ENCODE data around the gene CELSR1. TPM values are rescaled to one million over a fixed set of nuclear protein-coding genes. Genes with fewer than 3 reads are reported as not detected.

Gene CELSR1
- total and polyA plus RNA-seq, 10 donors, result 4.3 to 13.1 (median 8.4) TPM

DNA sequence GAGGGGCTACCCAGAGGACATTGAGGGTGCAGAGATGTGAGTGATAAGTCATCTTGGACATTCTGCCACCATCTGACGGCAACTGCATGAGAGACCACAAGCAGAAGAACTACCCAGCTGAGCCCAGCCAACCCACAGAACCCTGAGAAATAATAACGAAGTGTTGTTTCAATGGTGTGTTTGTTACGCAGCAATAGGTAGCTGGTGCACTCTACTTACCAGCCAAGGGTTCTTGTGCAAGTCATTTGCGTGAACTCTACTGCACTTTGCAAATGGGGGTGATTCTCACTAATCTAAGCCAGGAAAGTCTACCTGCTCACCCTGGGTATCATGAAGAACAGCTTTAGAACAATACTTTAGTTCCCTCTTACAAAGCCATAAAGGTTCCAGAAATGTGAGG lies 15.8 kb upstream of the CELSR1 start:
- Histone ChIP-seq H3K27ac (no peak overlapping the region), H3K36me3 (no peaks in the 10 kb centered on the region), H3K9me3 (peaks cover 0 to 25% (median 18%) of the 10 kb centered on the region in 8 donors), H3K4me3 (no peak overlapping the region), H3K27me3 (replicated peaks in 1 of 7) (peaks cover 0 to 30% (median 0%) of the 10 kb centered on the region in 7 donors), H3K4me1 (no peaks in the 10 kb centered on the region)
- TF ChIP-seq POLR2AphosphoS5 (IDR thresholded peaks at IDR 0.05), result no peak
- no peak for TF ChIP-seq CTCF (IDR thresholded peaks at IDR 0.05 in 8 of 11, conservative IDR thresholded peaks at IDR 0.05 in 3 of 11)
- intact Hi-C loops (cut with DNase I; ENCODE audit: low total_unique reads), result no loop called here
- whole genome bisulfite sequencing, 5 donors, result 93 to 98% (median 98%) methylated on average over 4 of the region's 4 CpGs
- no peak for DNase-seq

DNA sequence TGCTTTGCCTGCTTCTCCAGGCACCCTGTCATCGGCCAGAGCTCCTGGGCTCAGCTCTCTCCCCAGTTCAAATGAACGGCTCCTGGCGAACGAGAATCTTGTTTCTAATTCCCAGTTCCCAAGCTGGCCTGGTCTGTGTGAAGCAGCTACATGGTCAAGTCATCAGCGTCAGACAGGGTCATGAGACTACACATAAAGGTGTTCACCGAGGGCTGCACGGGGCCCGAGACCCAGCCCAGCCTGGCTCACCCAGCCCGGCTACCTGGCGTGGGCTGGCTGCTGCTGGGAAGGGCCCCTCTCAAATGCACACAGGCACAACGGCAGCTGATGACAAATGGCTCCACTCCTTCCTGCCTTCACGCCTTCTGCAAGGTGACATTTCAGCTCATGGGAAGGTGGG lies 14.6 kb upstream of the CELSR1 start:
- peaks cover 0 to 23% (median 16%) of the 10 kb centered on the region in 8 donors for H3K9me3 ChIP-seq
- no peak overlapping the region for H3K4me3 ChIP-seq
- peaks cover 0 to 11% (median 2%) of the 10 kb centered on the region in 6 donors for H3K4me1 ChIP-seq
- peaks cover 0 to 39% (median 0%) of the 10 kb centered on the region in 7 donors for H3K27me3 ChIP-seq (replicated peaks in 1 of 7)
- DNase-seq, result peak; percentile 19
- intact Hi-C loops (cut with DNase I; ENCODE audit: low total_unique reads), result no loop called here
- H3K27ac ChIP-seq, result no peak overlapping the region
- 83 to 100% (median 86%) methylated on average over 5 to 12 of the region's 12 CpGs for WGBS, 5 donors
- no peaks in the 10 kb centered on the region for H3K36me3 ChIP-seq
- no peak for TF ChIP-seq CTCF (IDR thresholded peaks at IDR 0.05 in 8 of 11, conservative IDR thresholded peaks at IDR 0.05 in 3 of 11)
- no peak for TF ChIP-seq POLR2A (IDR thresholded peaks at IDR 0.05)
- no peak for TF ChIP-seq POLR2AphosphoS5 (IDR thresholded peaks at IDR 0.05)

GRCh38 chr22:46551321-46551720 lies 13.9 kb upstream of the CELSR1 start:
- peaks cover 0 to 14% (median 3%) of the 10 kb centered on the region in 6 donors for H3K4me1 ChIP-seq
- H3K27ac ChIP-seq, result no peak overlapping the region
- DNase-seq, result peak; percentile 51
- H3K36me3 ChIP-seq, result no peaks in the 10 kb centered on the region
- 77 to 94% (median 83%) methylated on average over 6 to 9 of the region's 9 CpGs for WGBS, 5 donors
- H3K4me3 ChIP-seq, result no peak overlapping the region
- TF ChIP-seq POLR2AphosphoS5 (IDR thresholded peaks at IDR 0.05) (no peak), POLR2A (IDR thresholded peaks at IDR 0.05) (no peak), CTCF (IDR thresholded peaks at IDR 0.05 in 8 of 11, conservative IDR thresholded peaks at IDR 0.05 in 3 of 11) (no peak)
- peaks cover 0 to 40% (median 0%) of the 10 kb centered on the region in 7 donors for H3K27me3 ChIP-seq (replicated peaks in 1 of 7)
- intact Hi-C loops (cut with DNase I; ENCODE audit: low total_unique reads), result no loop called here
- H3K9me3 ChIP-seq, result peaks cover 0 to 16% (median 9%) of the 10 kb centered on the region in 8 donors

DNA sequence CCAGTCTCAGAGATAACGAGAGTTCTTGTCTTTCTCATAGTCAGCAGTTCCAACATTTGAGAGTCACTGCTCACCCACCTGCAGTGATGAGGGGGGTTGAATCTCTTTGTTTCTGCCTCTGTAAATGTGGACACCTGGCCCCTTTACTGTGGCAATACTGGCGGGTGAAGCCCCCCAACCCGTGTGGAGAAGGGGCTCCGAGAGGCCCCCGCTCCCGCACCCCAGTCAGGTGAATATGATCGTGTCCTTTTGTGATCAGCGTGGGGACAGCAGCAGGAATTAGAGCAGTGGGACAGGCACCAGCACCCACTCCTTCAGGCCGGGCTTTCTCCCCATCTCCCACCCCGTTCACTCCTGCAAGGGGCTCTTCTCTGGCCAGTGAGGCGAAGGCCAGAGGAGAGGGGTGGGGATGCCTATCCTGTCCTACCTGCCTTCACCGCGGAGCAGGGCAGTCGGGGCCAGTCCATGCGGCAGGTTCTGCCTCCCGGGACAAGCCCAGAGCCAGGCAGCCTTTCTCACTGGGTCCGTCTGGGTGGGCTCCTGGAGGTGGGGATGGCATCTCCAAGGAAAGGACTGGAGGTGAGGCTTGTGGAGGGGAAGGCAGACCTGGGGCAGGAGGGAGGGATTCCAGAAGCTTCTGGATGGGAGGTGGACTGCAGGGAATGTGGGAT lies 12.7 kb upstream of the CELSR1 start:
- peak; percentile 25 for DNase-seq
- Histone ChIP-seq H3K4me3 (no peak overlapping the region), H3K4me1 (peaks cover 0 to 14% (median 3%) of the 10 kb centered on the region in 6 donors), H3K27me3 (replicated peaks in 1 of 7) (peaks cover 0 to 40% (median 0%) of the 10 kb centered on the region in 7 donors), H3K36me3 (no peaks in the 10 kb centered on the region), H3K27ac (no peak overlapping the region), H3K9me3 (peaks cover 0 to 13% (median 8%) of the 10 kb centered on the region in 8 donors)
- WGBS, 5 donors, result 80 to 91% (median 88%) methylated on average over 11 to 17 of the region's 17 CpGs
- intact Hi-C loops (cut with DNase I; ENCODE audit: low total_unique reads), result loop anchor here (10.0 kb wide), 1 partner anchor 425 kb away; no protein-coding TSS in a partner anchor
- no peak for TF ChIP-seq POLR2A (IDR thresholded peaks at IDR 0.05)
- TF ChIP-seq POLR2AphosphoS5 (IDR thresholded peaks at IDR 0.05), result no peak
- TF ChIP-seq CTCF (IDR thresholded peaks at IDR 0.05 in 8 of 11, conservative IDR thresholded peaks at IDR 0.05 in 3 of 11), result no peak

Measured in spleen (tissue), 11 donors.